GM19193 (cell line): ENCODE results near the gene PRDM11.

Experiments used
- POLR2A ChIP-seq: IDR thresholded peaks from 4 replicates; pipeline ENCODE4 v1.6.1; 2011; ENCODE audit not compliant: insufficient read depth, insufficient read length; ENCODE audit errors: extremely low read depth

Gene PRDM11

GRCh38 chr11:45237711-45238315 lies 91.4 kb downstream of the PRDM11 start:
- TF ChIP-seq POLR2A = no peak

- TF ChIP-seq POLR2A = no peak
Observed at GRCh38 chr11:45238724-45239123, 92.3 kb downstream of the PRDM11 start.

GRCh38 chr11:45239733-45240132 lies 93.3 kb downstream of the PRDM11 start:
- no peak for TF ChIP-seq POLR2A

GRCh38 chr11:45243967-45244366 lies 97.5 kb downstream of the PRDM11 start:
- TF ChIP-seq POLR2A = no peak

- TF ChIP-seq POLR2A = no peak
Observed at GRCh38 chr11:45245218-45246045, 99.0 kb downstream of the PRDM11 start.

- TF ChIP-seq POLR2A = no peak
Observed at GRCh38 chr11:45246241-45246640, 99.8 kb downstream of the PRDM11 start.

- no peak for TF ChIP-seq POLR2A
Observed at GRCh38 chr11:45247433-45247832, 101.0 kb downstream of the PRDM11 start.

- no peak for TF ChIP-seq POLR2A
Observed at GRCh38 chr11:45248501-45249011, 102.1 kb downstream of the PRDM11 start.

- no peak for TF ChIP-seq POLR2A
Observed at GRCh38 chr11:45250035-45250718, 103.7 kb downstream of the PRDM11 start.

GRCh38 chr11:45252134-45252856 lies 105.9 kb downstream of the PRDM11 start:
- TF ChIP-seq POLR2A = no peak

- no peak for TF ChIP-seq POLR2A
Observed at GRCh38 chr11:45252877-45253276, 106.4 kb downstream of the PRDM11 start.

GRCh38 chr11:45253640-45254039 lies 107.2 kb downstream of the PRDM11 start:
- TF ChIP-seq POLR2A = no peak

GRCh38 chr11:45254070-45254469 lies 107.6 kb downstream of the PRDM11 start:
- no peak for TF ChIP-seq POLR2A

GRCh38 chr11:45258982-45259530 lies 112.6 kb downstream of the PRDM11 start:
- TF ChIP-seq POLR2A = no peak
